SK-N-SH (cell line): Measurements from ENCODE around the gene TEX22. TPM values are rescaled to one million over a fixed set of nuclear protein-coding genes. Genes with fewer than 3 reads are reported as not detected.
A peak's percentile ranks its signal among the peaks of the same experiment; 100 is the strongest.

Experiments
- CTCF ChIA-PET: fragments of 300-600, 350-600 bp; formaldehyde crosslinking; extraction: SDS; loops from one replicate; lab custom pipeline; 2021; lab: Yijun Ruan, JAX
- POLR2A ChIA-PET: fragments of 350-600 bp; sonication (Branson Sonifier 250); formaldehyde crosslinking; extraction: SDS; loops from one replicate; lab custom pipeline; 2020; ENCODE audit warnings: antibody characterized with exemption, inconsistent platforms; lab: Yijun Ruan, JAX
- DNase-seq: peaks from one replicate; pipeline ENCODE4 v3.0.0; 2012
- H2AFZ ChIP-seq: fragments of 200-600 bp; sonication (generic); 2 replicates; pipeline ENCODE4 v1.8.1; 2016; ENCODE audit warnings: antibody characterized with exemption, mild to moderate bottlenecking, low read depth
- H3F3A ChIP-seq: fragments of 200-600 bp; sonication (generic); replicated peaks from 2 replicates; pipeline ENCODE3; 2016; ENCODE audit warnings: antibody characterized with exemption, mild to moderate bottlenecking; ENCODE audit not compliant: insufficient read depth
- H3K27ac ChIP-seq, 2 experiments: fragments of 200-500 bp in 1 of 2; fragments of 200-600 bp in 1 of 2; sonication (Bioruptor generic) in 1 of 2; sonication (generic), shearing (Covaris generic) in 1 of 2; 2 replicates each; pipeline versions ENCODE4 v1.5.1 to v1.6.1; 2014 to 2016; ENCODE audit warnings: low read depth in 2 of 2, inconsistent platforms in 1 of 2, low read length in 1 of 2, mild to moderate bottlenecking in 1 of 2, mixed read lengths in 1 of 2
- H3K27me3 ChIP-seq: fragments of 200-600 bp; sonication (generic), shearing (Covaris generic); 2 replicates; pipeline ENCODE4 v1.6.1; 2016; ENCODE audit warnings: mixed run types; ENCODE audit not compliant: insufficient read depth
- H3K36me3 ChIP-seq, 2 experiments: fragments of 200-500 bp in 1 of 2; fragments of 200-600 bp in 1 of 2; sonication (Bioruptor generic) in 1 of 2; sonication (generic) in 1 of 2; replicated peaks in 1 of 2; 2 replicates each; pipeline versions ENCODE3 to v1.5.1; 2014 to 2016; ENCODE audit warnings: low read length in 1 of 2, mild to moderate bottlenecking in 1 of 2; ENCODE audit not compliant: insufficient read depth in 2 of 2, control insufficient read depth in 1 of 2
- H3K4me1 ChIP-seq, 2 experiments: fragments of 200-500 bp in 1 of 2; fragments of 200-600 bp in 1 of 2; sonication (Bioruptor generic) in 1 of 2; sonication (generic), shearing (Covaris generic) in 1 of 2; 2 replicates each; pipeline versions ENCODE4 v1.5.1 to v1.6.1; 2014 to 2016; ENCODE audit warnings: low read depth in 1 of 2, low read length in 1 of 2, mixed run types in 1 of 2; ENCODE audit not compliant: insufficient read depth in 2 of 2, control insufficient read depth in 1 of 2
- H3K4me2 ChIP-seq: fragments of 200-600 bp; sonication (generic), shearing (Covaris generic); 2 replicates; pipeline ENCODE4 v1.6.1; 2017; ENCODE audit warnings: mixed run types
- H3K4me3 ChIP-seq, 2 experiments: fragments of 200-500 bp in 1 of 2; fragments of 200-600 bp in 1 of 2; sonication (Bioruptor generic) in 1 of 2; sonication (generic), shearing (Covaris generic) in 1 of 2; 2 replicates each; pipeline versions ENCODE4 v1.5.1 to v1.8.1; 2014 to 2016; ENCODE audit warnings: low read depth in 2 of 2, inconsistent platforms in 1 of 2, low read length in 1 of 2, mild to moderate bottlenecking in 1 of 2, mixed read lengths in 1 of 2, moderate library complexity in 1 of 2
- H3K79me2 ChIP-seq: fragments of 200-600 bp; sonication (generic); 2 replicates; pipeline ENCODE4 v1.8.1; 2017; ENCODE audit warnings: mild to moderate bottlenecking; ENCODE audit not compliant: insufficient read depth
- H3K9ac ChIP-seq: fragments of 200-600 bp; sonication (generic); 2 replicates; pipeline ENCODE4 v1.6.1; 2017; ENCODE audit warnings: mixed run types
- H3K9me2 ChIP-seq: fragments of 200-600 bp; sonication (generic); 2 replicates; pipeline ENCODE4 v1.6.1; 2017; ENCODE audit warnings: mixed run types
- H3K9me3 ChIP-seq: fragments of 200-600 bp; sonication (generic); 2 replicates; pipeline ENCODE4 v1.6.1; 2017; ENCODE audit warnings: mixed run types, mild to moderate bottlenecking, moderate library complexity
- H4K20me1 ChIP-seq: fragments of 200-600 bp; sonication (generic); 2 replicates; pipeline ENCODE4 v1.6.1; 2017; ENCODE audit warnings: mild to moderate bottlenecking, mixed run types; ENCODE audit not compliant: insufficient read depth
- ELF1 ChIP-seq: IDR thresholded peaks from 2 replicates; pipeline ENCODE4 v1.4.0; 2012
- EP300 ChIP-seq, 2 experiments: IDR thresholded peaks; 2 replicates each; pipeline versions ENCODE4 v1.4.0 to v1.6.1; 2012; ENCODE audit warnings: borderline replicate concordance in 1 of 2, low read depth in 1 of 2, low read length in 1 of 2
- EZH2phosphoT487 ChIP-seq: fragments of 200-600 bp; sonication (generic); IDR thresholded peaks from 2 replicates; pipeline ENCODE4 v1.6.1; 2017; ENCODE audit warnings: low read depth, mixed run types, mild to moderate bottlenecking, antibody characterized with exemption, moderate library complexity, borderline replicate concordance
- FOXJ3 ChIP-seq: sonication (generic); formaldehyde crosslinking; IDR thresholded peaks from 2 replicates; pipeline ENCODE4 v1.5.1; 2020; ENCODE audit warnings: mild to moderate bottlenecking, missing genetic modification reagents
- FOXM1 ChIP-seq: IDR thresholded peaks from 2 replicates; pipeline ENCODE4 v1.4.0; 2012; ENCODE audit warnings: low read depth, mild to moderate bottlenecking
- GABPA ChIP-seq: IDR thresholded peaks from 2 replicates; pipeline ENCODE4 v1.4.0; 2012; ENCODE audit warnings: low read depth, mild to moderate bottlenecking
- GATA2 ChIP-seq: sonication (generic); formaldehyde crosslinking; IDR thresholded peaks from 2 replicates; pipeline ENCODE4 v1.5.0; 2020; ENCODE audit warnings: mild to moderate bottlenecking, missing genetic modification reagents
- JUND ChIP-seq: IDR thresholded peaks from 2 replicates; pipeline ENCODE4 v1.4.0; 2012
- POLR2AphosphoS5 ChIP-seq: IDR thresholded peaks from 2 replicates; pipeline ENCODE4 v1.6.1; 2012; ENCODE audit warnings: low read depth, low read length
- RAD21 ChIP-seq: IDR thresholded peaks from 2 replicates; pipeline ENCODE4 v1.6.1; 2012; ENCODE audit warnings: mild to moderate bottlenecking, low read length
- SIN3A ChIP-seq: IDR thresholded peaks from 2 replicates; pipeline ENCODE4 v1.6.1; 2012; ENCODE audit warnings: low read depth, mild to moderate bottlenecking, low read length, moderate library complexity, borderline replicate concordance
- SMC3 ChIP-seq: IDR thresholded peaks from 2 replicates; pipeline ENCODE4 v1.6.1; 2012; ENCODE audit warnings: low read depth, low read length, improper control_type of control experiment
- WGBS: methylation state at CpG from one replicate; pipeline ENCODE4 v1.1.6; 2017; ENCODE audit warnings: low lambda C conversion rate; 5-methylcytosine and 5-hydroxymethylcytosine counted together
- polyA plus RNA-seq, 3 experiments: library from polyadenylated mRNA; depleted of rRNA; stranded (reverse); fragments of >200 nt; gene quantifications; 2 replicates each; pipeline ENCODE4 v1.2.3, GENCODE V29; 2012
- TF ChIP-seq, protein P1 (sequence below): IDR thresholded peaks from 2 replicates; pipeline ENCODE4 v1.6.1; 2012; ENCODE audit warnings: mild to moderate bottlenecking, low read depth, low read length, moderate library complexity
- TF ChIP-seq, protein P2 (sequence below): IDR thresholded peaks from 2 replicates; pipeline ENCODE4 v1.4.0; 2012; ENCODE audit warnings: low read depth

TEX22 gene
- polyA plus RNA-seq, 1 of the 3 experiments (the other 2 are of a cell fraction), result 0.26 TPM

DNA sequence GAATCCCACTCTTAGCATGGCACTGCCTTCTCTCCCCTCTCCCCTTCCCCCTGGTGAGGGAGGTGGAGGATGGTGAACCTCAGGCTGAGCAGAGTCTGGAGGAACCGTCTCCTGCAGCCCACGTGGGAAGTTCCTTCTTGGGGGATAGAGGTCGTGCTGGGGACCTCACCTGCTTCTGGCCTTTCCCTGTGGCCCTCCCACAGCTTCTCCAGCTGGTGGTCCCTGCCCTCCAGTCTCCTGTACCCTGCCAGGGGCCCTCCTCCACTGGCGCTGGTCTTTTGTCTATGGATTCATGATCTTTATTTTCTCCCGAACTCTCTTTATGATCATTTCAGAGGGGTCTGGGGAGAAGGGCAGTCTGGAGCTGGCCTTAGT, 12.3 kb downstream of the TEX22 start:
- WGBS, result 71% methylated on average over 5 of the region's 5 CpGs
- Histone ChIP-seq H3K4me3 (no peak overlapping the region; a peak in 1 of 4 replicates), H3K36me3 (no peaks in the 10 kb centered on the region), H3F3A (peaks cover 12% of the 10 kb centered on the region), H3K4me2 (0 out of 2 replicates have a peak overlapping the region, but pooled peaks have one; percentile 44), H3K9ac (no peak overlapping the region), H3K79me2 (no peaks in the 10 kb centered on the region), H3K9me2 (no peaks in the 10 kb centered on the region), H3K27ac (no peak overlapping the region), H3K9me3 (no peaks in the 10 kb centered on the region), H3K4me1 (peaks cover 0 to 17% of the 10 kb centered on the region in 2 experiments; a peak in 1 of 4 replicates), H2AFZ (no peak overlapping the region), H3K27me3 (no peaks in the 10 kb centered on the region), H4K20me1 (no peaks in the 10 kb centered on the region)
- POLR2A ChIA-PET, result interaction anchor here (2.0 kb wide), 1 partner anchor 12 kb away, joined by 8 read pairs; the partner anchor contains the start of gene TEX22
- TF ChIP-seq FOXM1 (no peak), RAD21 (no peak), SIN3A (no peak), JUND (no peak)
- TF ChIP-seq, protein P1, sequence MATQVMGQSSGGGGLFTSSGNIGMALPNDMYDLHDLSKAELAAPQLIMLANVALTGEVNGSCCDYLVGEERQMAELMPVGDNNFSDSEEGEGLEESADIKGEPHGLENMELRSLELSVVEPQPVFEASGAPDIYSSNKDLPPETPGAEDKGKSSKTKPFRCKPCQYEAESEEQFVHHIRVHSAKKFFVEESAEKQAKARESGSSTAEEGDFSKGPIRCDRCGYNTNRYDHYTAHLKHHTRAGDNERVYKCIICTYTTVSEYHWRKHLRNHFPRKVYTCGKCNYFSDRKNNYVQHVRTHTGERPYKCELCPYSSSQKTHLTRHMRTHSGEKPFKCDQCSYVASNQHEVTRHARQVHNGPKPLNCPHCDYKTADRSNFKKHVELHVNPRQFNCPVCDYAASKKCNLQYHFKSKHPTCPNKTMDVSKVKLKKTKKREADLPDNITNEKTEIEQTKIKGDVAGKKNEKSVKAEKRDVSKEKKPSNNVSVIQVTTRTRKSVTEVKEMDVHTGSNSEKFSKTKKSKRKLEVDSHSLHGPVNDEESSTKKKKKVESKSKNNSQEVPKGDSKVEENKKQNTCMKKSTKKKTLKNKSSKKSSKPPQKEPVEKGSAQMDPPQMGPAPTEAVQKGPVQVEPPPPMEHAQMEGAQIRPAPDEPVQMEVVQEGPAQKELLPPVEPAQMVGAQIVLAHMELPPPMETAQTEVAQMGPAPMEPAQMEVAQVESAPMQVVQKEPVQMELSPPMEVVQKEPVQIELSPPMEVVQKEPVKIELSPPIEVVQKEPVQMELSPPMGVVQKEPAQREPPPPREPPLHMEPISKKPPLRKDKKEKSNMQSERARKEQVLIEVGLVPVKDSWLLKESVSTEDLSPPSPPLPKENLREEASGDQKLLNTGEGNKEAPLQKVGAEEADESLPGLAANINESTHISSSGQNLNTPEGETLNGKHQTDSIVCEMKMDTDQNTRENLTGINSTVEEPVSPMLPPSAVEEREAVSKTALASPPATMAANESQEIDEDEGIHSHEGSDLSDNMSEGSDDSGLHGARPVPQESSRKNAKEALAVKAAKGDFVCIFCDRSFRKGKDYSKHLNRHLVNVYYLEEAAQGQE, result no peak
- TF ChIP-seq, protein P2, sequence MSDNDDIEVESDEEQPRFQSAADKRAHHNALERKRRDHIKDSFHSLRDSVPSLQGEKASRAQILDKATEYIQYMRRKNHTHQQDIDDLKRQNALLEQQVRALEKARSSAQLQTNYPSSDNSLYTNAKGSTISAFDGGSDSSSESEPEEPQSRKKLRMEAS, result no peak
- DNase-seq, result no peak
- CTCF ChIA-PET, result interaction anchor here (1.0 to 4.1 kb wide), 4 partner anchors 12 to 79 kb away, joined by 3 to 18 read pairs (median 8); no protein-coding TSS in a partner anchor

DNA sequence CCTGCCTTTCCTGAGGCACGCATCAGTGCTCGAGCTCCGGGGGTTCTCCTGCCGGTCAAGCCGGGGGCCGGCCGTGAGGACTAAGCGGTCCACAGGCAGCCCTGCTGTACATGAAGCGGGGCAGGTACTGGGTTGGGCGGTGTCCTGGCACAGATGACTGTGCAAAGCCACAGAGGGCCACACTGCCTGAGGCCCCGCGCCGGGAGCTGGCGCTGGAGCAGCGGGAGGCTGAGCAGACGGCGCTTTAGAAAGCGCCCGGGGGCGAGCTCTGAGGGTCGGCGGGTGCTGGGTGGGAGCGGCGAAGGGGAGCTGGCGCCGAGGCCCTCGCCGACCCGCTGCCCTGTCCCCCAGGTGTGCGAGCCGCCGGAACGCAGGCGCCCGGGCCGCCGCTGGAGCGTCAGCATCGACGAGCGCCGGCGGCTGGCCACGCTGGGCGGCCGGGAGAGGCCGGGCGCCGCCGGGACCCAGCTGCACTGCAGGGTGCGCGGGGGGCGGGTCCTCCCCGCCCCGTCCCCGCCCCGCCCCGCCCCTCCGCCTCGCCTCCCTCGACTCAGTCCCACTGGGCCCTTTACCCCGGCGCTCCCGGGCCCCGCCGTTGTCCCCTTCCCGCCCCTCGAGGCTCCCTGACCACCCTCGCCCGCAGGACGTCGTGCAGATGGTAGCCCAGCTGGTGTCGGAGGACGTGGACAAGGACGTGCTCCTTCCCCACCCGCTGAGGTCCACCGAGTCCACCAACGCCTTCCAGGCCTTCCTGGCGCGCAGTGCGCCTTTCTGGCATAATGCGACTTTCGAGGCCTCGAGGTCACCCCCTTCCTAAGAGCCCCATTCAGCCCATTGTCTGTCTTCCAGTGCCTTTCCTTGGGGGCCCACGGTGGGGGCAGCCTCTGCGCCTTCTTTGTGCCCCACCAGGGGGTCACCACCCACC, 12.9 kb downstream of the TEX22 start:
- Histone ChIP-seq H3K9me2 (no peaks in the 10 kb centered on the region), H3K27me3 (no peaks in the 10 kb centered on the region), H3K4me3 (peak overlapping the region in 1 of 2 experiments; percentile 23; a peak in 2 of 4 replicates), H2AFZ (no peak overlapping the region), H3K9me3 (no peaks in the 10 kb centered on the region), H4K20me1 (no peaks in the 10 kb centered on the region), H3K4me2 (peak overlapping the region; percentile 44; the same call in 1 of the 2 replicates), H3F3A (peaks cover 13% of the 10 kb centered on the region), H3K27ac (no peak overlapping the region), H3K4me1 (peaks cover 0 to 18% of the 10 kb centered on the region in 2 experiments; a peak in 1 of 4 replicates), H3K9ac (no peak overlapping the region), H3K79me2 (no peaks in the 10 kb centered on the region), H3K36me3 (no peaks in the 10 kb centered on the region)
- 79% methylated on average over 30 of the region's 86 CpGs for WGBS
- TF ChIP-seq EP300 (IDR thresholded peaks at IDR 0.05; ENCODE audit: borderline replicate concordance in 1 of 2, low read depth in 1 of 2, low read length in 1 of 2), result no peak
- TF ChIP-seq ELF1, result no peak
- TF ChIP-seq POLR2AphosphoS5, result no peak
- no peak for TF ChIP-seq JUND
- TF ChIP-seq FOXJ3 (CRISPR knock-in tag), result no peak
- TF ChIP-seq GABPA, result no peak
- TF ChIP-seq GATA2, result no peak
- TF ChIP-seq EZH2phosphoT487, result no peak
- no peak for TF ChIP-seq SMC3
- DNase-seq, result peak; percentile 95
- ChIA-PET POLR2A (interaction anchor here (1.1 to 2.0 kb wide), 2 partner anchors 8 to 12 kb away, joined by 3 to 8 read pairs; partner anchors contain the start of gene TEX22), CTCF (interaction anchor here (0.8 to 4.1 kb wide), 6 partner anchors 12 to 79 kb away, joined by 3 to 18 read pairs (median 3); no protein-coding TSS in a partner anchor)
